ENCODE data around the gene UCK1.

- TF ChIP-seq ZNF384 (IDR thresholded peaks at IDR 0.05), result no peak
- TF ChIP-seq ARNT (IDR thresholded peaks at IDR 0.05), result no peak
- no peak for TF ChIP-seq TARDBP (IDR thresholded peaks at IDR 0.05)
- TF ChIP-seq SUZ12 (IDR thresholded peaks at IDR 0.05), result no peak
- TF ChIP-seq ELF4 (IDR thresholded peaks at IDR 0.05), result no peak
- TF ChIP-seq BHLHE40 (IDR thresholded peaks at IDR 0.05; ENCODE audit: borderline replicate concordance), result no peak
- no peak for TF ChIP-seq SP1 (IDR thresholded peaks at IDR 0.05)
- TF ChIP-seq FOXM1 (IDR thresholded peaks at IDR 0.05; ENCODE audit: borderline replicate concordance), result no peak
- no peak for TF ChIP-seq HDGF (IDR thresholded peaks at IDR 0.05; ENCODE audit: borderline replicate concordance)
- no peak for TF ChIP-seq LEF1 (IDR thresholded peaks at IDR 0.05; ENCODE audit: borderline replicate concordance)
- TF ChIP-seq NFRKB (IDR thresholded peaks at IDR 0.05), result no peak
- no peak for TF ChIP-seq FOXK2 (IDR thresholded peaks at IDR 0.05)
Observed at GRCh38 chr9:131521822-131522221, 9.2 kb downstream of the UCK1 start.
